Spinal cord (tissue), 10 donors: ENCODE measurements around the gene CTAG2. TPM values are rescaled to one million over a fixed set of nuclear protein-coding genes. Genes with fewer than 3 reads are reported as not detected.
"Not testable (repeated sequence)": the region's sequence is repeated elsewhere in the genome, so short reads cannot be mapped to it uniquely, and the experiment has no call there.

Experiments
- DNase-seq, 6 donors: peaks; one replicate each; pipeline versions ENCODE4 v3.0.0 to v3.0.0-alpha.2; 2013 to 2015; ENCODE audit warnings: low spot score in 6 of 6, low read depth in 4 of 6
- H3K27ac ChIP-seq: one replicate; pipeline ENCODE4 v1.5.1; 2013; ENCODE audit warnings: low read depth, low read length, control low read depth
- H3K27me3 ChIP-seq: one replicate; pipeline ENCODE4 v1.6.1; 2013; ENCODE audit warnings: low read length; ENCODE audit not compliant: control insufficient read depth, insufficient read depth
- H3K36me3 ChIP-seq: one replicate; pipeline ENCODE4 v1.6.1; 2013; ENCODE audit warnings: low read length; ENCODE audit not compliant: control insufficient read depth, insufficient read depth
- H3K4me1 ChIP-seq: one replicate; pipeline ENCODE4 v1.6.1; 2013; ENCODE audit warnings: low read length; ENCODE audit not compliant: control insufficient read depth, insufficient read depth
- H3K4me3 ChIP-seq: one replicate; pipeline ENCODE4 v1.5.1; 2013; ENCODE audit warnings: low read depth, low read length, control low read depth
- H3K9me3 ChIP-seq: one replicate; pipeline ENCODE4 v1.6.1; 2013; ENCODE audit warnings: low read length; ENCODE audit not compliant: control insufficient read depth, insufficient read depth
- WGBS: methylation state at CpG from one replicate; pipeline ENCODE4 v1.1.5; 2013; ENCODE audit warnings: missing lambda C conversion rate; ENCODE audit not compliant: insufficient coverage; 5-methylcytosine and 5-hydroxymethylcytosine counted together
- polyA plus RNA-seq, 2 donors: library from polyadenylated mRNA; unstranded; fragments of 120-200 nt; gene quantifications; one replicate each; pipeline ENCODE4 v1.2.1, GENCODE V29; 2013; ENCODE audit not compliant: insufficient read length in 2 of 2
- total RNA-seq, 2 donors: library from RNA; depleted of rRNA in 1 of 2; stranded (reverse); fragments of 120-200 nt in 1 of 2; fragments of >200 nt in 1 of 2; gene quantifications; one replicate each; pipeline versions ENCODE4 v1.2.3 to v1.2.4, GENCODE V29; 2013 to 2014
- donor health status: healthy.

CTAG2 gene
- total and polyA plus RNA-seq, 4 donors, result not detected

DNA sequence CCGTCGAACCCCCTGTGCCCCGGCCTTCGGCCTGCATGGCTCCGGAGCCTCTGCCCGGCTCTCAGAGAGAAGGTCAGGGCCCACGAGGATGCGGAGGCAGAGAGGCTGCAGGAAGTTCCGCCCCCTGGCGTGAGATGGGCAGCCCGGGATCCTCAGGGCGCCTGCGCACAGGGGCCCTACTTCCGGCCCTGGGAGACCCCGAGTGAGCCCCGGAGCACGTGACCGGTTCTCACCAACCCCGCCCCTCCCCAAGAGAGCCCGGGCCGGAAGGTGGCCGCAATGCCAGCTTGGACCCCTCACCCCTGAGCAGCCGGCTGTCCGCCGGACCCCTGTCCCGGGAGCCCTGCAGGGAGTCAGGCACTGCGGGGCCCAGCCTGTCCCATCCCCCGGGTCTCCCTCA, 34.2 kb downstream of the CTAG2 start, which contains the start of gene CTAG1B:
CTAG1B (minus strand) TSS at position 101 of the 400 bp plus-strand sequence; CDS start at position 37, 64 bp downstream.
- H3K36me3 ChIP-seq, H3K27me3 ChIP-seq, H3K4me3 ChIP-seq, DNase-seq, H3K9me3 ChIP-seq, H3K4me1 ChIP-seq, H3K27ac ChIP-seq: not testable (repeated sequence)
- WGBS, result no CpG with 5 or more reads among the region's 28 CpGs

DNA sequence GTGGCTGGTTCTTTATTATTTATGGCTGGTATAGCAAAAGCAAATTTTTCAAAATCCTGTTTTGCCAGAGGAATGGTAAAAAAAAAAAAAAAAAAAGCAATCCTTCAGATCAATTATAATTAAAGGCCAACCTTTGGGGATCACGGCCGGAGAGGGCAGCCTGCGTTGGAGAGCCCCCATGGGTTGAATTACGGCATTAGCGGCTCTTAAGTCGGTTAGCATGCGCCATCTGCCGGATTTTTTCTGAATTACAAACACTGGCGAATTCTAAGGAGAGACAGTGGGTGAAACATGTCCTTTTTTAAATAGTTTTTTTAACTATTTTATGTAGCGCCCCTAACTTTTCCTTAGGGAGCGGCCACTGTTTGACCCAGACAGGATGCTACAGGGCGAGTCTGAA, 39.8 kb downstream of the CTAG2 start:
- not testable (repeated sequence) for H3K27me3 ChIP-seq, H3K36me3 ChIP-seq

DNA sequence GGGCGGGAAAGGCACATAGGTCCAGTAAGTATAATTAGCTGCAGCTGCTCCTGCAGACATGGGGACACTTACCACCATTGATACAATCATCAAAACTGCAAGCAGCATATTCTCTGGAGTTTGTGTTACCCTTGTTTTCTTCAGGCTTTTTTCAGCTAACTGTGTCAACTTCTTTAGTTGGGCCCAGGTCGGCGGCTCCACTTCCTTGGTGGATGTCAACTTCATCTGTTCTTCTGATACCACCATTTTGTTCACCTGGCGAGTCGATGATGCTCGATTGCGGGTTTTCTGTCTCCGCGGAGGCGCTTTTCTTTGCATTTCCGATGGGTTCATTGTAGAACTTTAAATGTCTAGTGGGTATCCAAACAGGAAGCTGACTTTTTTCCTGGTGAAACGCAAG, 42.2 kb downstream of the CTAG2 start:
- not testable (repeated sequence) for H3K27ac ChIP-seq, H3K9me3 ChIP-seq, H3K36me3 ChIP-seq, H3K4me3 ChIP-seq, DNase-seq, H3K27me3 ChIP-seq, H3K4me1 ChIP-seq
- 69% methylated on average over 3 of the region's 12 CpGs for WGBS

More for the DNA sequence above, 39.8 kb downstream of the CTAG2 start:
- not testable (repeated sequence) for H3K27ac ChIP-seq, H3K4me1 ChIP-seq, H3K9me3 ChIP-seq, H3K4me3 ChIP-seq, DNase-seq
- WGBS, result no CpG with 5 or more reads among the region's 12 CpGs

DNA sequence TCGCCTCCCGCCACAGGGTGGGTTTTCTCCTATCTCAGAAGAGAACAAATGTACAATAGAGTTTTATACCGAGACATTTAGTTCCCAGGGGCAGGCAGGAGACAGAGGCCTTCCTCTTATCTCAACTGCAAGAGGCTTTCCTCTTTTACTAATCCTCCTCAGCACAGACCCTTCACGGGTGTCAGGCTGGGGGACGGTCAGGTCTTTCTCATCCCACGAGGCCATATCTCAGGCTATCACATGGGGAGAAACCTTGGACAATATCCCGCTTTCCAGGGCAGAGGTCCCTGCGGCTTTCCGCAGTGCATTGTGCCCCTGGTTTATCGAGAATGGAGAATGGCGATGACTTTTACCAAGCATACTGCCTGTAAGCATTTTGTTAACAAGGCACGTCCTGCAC, 44.6 kb downstream of the CTAG2 start:
- not testable (repeated sequence) for H3K4me3 ChIP-seq, H3K27me3 ChIP-seq, H3K36me3 ChIP-seq, H3K9me3 ChIP-seq, DNase-seq, H3K4me1 ChIP-seq, H3K27ac ChIP-seq
- WGBS, result 68% methylated on average over 9 of the region's 12 CpGs

DNA sequence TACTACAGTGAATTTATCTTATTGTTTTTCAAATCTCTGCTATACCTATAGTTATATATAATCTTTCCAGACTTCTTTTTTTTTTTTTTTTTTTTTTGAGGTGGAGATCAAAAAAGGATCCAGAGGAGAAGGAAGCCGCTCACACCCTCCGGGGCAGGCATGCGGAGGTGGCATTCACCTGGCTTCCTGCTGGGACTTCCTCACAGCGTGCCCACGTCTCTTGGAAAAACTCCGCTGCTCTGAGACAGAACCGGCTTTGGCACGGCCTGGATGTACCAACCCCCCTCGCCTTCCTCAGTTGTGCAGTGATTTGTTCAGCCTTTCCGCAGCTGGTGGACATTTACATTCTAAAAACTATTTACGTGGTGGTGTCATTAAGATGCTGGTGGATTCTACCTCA, 45.4 kb downstream of the CTAG2 start:
- H3K36me3 ChIP-seq, H3K27me3 ChIP-seq, H3K4me3 ChIP-seq, H3K9me3 ChIP-seq, H3K27ac ChIP-seq, H3K4me1 ChIP-seq, DNase-seq: not testable (repeated sequence)
- WGBS, result 100% methylated on average over 3 of the region's 11 CpGs

DNA sequence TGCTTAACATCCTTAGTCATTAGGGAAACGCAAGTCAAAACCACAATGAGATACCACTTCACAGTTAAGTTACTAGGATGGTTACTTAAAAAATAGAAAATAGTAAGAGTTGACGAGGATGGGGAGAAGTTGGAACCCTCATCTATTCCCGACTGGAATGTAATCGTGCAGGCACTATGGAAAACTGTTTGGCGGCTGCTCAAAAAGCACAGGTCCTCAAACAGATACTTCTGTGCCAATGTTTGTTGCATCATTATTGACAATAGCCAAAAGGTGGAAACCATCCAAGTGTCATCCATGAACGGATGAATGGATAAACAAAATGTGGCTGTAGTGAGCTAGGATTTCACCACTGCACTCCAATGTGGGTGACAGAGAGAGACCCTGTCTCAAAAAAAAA, 46.0 kb downstream of the CTAG2 start:
- 76% methylated on average over 4 of the region's 6 CpGs for WGBS

DNA sequence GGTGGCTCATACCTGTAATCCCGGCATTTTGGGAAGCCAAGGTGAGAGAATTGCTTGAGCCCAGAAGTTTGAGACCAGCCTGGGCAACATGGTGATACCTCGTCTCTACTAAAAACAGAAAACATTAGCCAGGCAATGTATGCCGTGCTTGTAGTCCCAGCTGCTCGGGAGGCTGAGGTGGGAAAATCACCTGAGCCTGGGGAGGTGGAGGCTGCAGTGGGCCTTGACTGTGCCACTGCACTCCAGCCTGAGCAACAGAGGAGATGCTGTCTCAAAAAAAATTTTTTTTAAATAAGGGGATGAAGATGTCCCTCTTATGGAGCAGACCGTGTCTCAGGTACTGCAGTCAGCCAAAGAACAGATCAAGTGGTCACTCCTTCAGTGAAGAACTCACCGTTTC, 47.8 kb downstream of the CTAG2 start:
- Histone ChIP-seq H3K4me1 (no peaks in the 10 kb centered on the region), H3K27me3 (no peaks in the 10 kb centered on the region), H3K4me3 (no peak overlapping the region), H3K36me3 (no peaks in the 10 kb centered on the region), H3K9me3 (no peaks in the 10 kb centered on the region), H3K27ac (no peak overlapping the region)
- 86% methylated on average over 6 of the region's 6 CpGs for WGBS
- no peak for DNase-seq

More for the DNA sequence above, 46.0 kb downstream of the CTAG2 start:
- no peaks in the 10 kb centered on the region for H3K9me3 ChIP-seq
- DNase-seq, result peak in 1 of 6 donors; percentile 2
- H3K27me3 ChIP-seq, result no peaks in the 10 kb centered on the region
- H3K4me1 ChIP-seq, result no peaks in the 10 kb centered on the region
- H3K27ac ChIP-seq, result no peak overlapping the region
- no peaks in the 10 kb centered on the region for H3K36me3 ChIP-seq
- no peak overlapping the region for H3K4me3 ChIP-seq

DNA sequence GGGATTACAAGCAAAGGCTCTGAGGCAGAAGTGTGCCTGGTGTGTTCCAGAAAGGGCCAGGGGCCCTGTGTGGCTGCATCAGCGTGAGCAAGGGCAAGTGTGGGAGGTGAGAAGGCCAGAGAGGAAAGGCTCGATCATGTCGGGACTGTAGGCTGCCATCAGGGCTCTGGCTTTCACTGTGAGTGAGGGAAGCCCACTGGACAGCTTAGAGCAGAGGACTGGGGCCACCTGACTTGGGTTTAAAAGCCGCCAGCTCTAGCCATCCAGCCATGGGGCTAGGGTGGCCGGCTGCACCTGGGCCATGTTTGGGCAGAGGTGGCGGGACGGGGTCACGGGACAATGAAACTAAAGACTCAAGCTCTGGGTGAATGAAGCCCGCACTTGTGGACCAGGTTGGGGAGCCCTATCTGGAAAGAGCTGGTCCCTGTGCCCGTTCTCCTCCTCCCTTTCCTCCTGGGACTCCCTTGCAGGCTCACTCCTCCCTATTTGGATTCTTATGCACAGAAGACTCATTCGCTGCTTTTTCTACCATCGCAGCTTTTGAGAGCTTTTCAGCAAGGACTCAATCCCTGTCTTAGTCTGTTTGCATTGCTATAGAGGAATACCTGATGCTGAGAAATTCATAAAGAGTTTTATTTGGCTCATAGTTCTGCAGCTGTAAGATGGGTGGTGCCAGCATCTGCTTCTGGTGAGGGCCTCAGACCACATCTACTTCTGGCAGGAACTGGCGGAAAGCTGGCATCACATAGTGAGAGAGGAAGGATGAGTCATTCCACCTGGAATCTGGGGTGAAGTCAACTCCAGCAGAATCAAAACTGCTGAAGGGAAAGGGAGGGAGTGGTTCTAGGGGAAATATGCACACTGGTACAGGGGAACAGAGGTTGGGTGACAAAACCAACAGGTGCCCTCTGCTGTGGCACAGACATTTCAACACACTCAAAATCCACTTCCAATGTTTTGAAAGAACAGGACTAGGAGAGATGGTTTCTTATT, 49.6 kb downstream of the CTAG2 start:
- Histone ChIP-seq H3K27me3 (no peaks in the 10 kb centered on the region), H3K36me3 (no peaks in the 10 kb centered on the region), H3K27ac (no peak overlapping the region), H3K9me3 (no peaks in the 10 kb centered on the region), H3K4me1 (no peaks in the 10 kb centered on the region), H3K4me3 (no peak overlapping the region)
- WGBS, result 77% methylated on average over 13 of the region's 13 CpGs
- no peak for DNase-seq

DNA sequence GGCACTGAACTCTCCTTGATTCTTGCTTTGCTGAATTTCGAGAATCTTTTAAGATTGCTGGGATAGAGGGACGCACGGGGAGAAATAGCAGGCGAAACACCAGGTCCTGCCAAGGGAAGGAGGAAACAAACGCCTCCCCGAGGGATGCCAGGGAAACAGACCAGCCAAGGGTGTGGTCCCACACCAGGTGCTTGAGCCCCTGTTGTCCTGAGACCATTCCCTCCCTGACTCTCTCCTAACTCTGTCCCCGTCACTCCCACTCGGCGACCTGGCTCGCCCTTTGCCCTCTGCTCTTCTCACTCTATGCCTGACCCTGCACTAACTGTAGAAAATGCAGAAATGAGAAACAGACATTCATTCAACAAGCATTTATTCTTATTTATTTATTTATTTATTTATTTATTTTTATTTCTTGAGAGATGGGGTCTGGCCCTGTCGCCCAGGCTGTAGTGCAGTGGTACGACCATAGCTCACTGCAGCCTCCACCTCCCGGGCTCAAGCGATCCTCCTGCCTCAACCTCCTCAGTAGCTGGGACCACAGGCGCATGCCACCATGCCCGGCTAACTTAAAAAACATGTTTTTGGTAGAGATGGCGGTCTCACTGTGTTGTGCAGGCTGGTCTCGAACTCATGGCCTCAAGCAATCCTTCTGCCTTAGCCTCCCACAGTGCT, 50.5 kb downstream of the CTAG2 start:
- no peaks in the 10 kb centered on the region for H3K27me3 ChIP-seq
- WGBS, result 87% methylated on average over 18 of the region's 18 CpGs

More for the DNA sequence above, 50.5 kb downstream of the CTAG2 start:
- Histone ChIP-seq H3K36me3 (no peaks in the 10 kb centered on the region), H3K27ac (no peak overlapping the region), H3K9me3 (no peaks in the 10 kb centered on the region), H3K4me3 (no peak overlapping the region), H3K4me1 (no peaks in the 10 kb centered on the region)
- DNase-seq, result no peak
